ENCODE results near the gene C1QTNF3. TPM values are rescaled to one million over a fixed set of nuclear protein-coding genes. Genes with fewer than 3 reads are reported as not detected.
"Not testable (repeated sequence)": the region's sequence is repeated elsewhere in the genome, so short reads cannot be mapped to it uniquely, and the experiment has no call there.

Gene C1QTNF3
- total RNA-seq, 1 experiment from 2014 or later: 0.24 TPM

DNA sequence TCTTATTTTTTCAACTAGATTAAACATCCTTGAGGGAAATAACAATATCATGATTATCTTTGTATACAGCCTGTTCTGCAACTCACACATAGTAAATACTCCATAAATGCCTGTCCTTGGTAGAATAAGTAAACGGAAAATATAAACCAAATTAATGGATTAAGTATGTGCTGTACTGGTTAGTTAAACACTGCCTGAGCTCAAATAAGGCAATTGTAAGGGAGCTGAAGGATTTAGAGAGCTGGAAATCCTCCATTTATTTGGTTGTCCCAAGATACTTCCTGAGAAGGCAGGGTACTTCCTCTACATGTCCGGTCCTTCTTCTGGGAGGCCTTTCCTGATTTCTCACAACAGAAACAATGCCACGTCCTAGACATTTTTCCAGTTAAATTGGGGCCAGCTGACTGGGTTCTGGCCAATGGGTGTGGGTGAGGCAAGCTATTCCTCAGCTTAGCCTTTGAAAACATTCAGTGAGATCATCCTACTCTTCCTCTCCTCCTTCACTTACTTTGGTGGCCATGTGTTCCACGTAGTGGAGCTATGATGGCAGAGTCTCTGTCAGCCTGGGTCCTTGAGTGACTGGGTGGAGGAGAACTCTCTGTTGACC, 8.5 kb upstream of the C1QTNF3 start:
- DNase-seq (ENCODE audit: low read depth): no peak

DNA sequence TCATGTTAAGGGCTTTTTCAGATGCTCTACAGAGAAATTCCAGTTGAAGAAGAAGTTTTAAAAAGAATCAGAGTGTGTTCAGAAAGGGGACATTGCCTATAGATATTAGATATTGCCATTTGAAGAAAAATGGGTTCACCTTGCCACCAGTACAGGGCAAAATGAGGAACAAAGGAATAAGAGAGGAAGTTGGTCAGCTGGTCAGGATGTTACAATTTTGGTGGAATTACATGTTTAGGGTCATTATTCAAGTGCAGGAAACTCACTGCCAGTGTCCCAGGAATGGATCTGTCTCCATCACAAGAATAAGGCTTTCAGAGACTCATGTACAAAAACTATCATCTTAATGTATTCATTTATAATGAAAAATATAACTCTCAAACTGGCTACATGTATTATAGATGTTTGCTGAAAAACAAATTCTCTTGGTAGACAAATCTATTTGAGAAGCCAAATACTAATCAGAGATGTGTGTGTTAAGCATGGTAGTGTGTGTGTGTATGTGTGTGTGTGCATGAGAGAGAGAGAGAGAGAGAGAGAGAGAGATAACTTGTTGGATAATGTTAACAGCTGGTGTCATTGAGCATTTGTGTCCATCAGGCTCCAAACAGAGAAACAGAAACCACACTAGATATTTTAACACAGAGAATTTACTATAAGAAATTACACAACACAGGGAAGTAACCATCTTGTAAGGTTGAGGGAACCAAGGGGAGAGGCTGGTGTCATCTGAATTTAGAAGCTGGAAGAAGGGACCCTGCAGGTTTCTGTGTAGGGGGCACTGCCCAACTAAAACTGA, 5.0 kb upstream of the C1QTNF3 start:
- no peak for DNase-seq (ENCODE audit: low read depth)

DNA sequence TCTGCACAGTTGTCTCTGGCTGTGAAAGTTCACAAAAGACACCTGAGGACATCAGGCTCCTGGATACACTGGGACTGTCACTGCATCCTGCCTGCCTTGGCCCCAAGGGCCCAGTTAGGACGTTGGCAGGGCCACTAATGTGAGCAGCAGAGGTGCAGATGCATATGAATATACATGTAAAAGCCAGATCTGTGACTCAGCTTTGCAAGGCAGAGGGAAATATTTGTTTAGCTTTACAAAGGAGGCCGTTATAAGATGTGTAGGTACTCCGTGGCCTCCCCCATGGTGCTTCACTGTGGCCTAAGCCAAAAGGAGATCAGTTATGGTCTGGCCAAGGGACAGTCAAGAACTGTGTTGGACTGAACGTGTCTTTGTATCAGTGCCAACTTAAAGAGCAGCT, 4.1 kb upstream of the C1QTNF3 start:
- no peak for DNase-seq (ENCODE audit: low read depth)

DNA sequence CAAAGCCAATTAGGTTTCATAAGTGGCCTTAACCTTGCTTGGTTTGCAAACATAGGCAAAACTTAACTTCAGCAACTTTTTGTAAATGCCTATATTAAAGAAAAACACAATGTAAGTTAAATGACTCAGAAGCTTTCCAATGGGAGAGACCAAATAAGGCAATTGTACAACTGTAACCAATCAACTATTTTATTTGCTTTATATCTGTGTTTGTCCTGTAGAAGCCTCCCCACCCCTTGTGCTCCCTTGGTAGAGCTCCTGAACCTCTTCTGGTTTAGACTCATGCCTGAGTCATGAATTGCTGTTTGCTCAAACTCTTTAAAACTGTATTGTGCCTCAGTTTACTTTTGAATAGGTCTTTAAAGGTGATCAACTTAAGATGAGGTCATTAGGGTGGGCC, 3.0 kb upstream of the C1QTNF3 start:
- DNase-seq (ENCODE audit: low read depth): no peak

DNA sequence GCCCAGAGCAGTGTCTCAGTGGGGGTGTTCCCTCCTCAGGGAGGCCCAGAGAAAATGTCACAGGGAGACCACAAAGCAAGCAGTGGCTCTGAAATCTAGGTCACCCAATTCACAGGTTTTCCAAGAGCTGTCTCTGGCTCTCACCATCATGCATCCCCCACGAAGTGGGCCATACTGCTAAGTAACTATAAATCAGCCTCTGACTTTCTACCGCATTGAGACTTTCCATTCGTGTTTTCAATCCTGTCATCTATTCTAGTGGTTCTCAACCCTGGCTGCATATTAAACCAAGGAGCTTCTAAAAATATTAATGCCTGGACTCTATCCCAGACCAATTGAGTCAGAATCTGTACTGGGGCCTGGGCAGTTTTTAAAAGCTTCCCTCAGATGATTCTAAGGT, 2.0 kb upstream of the C1QTNF3 start:
- no peak for DNase-seq (ENCODE audit: low read depth)

DNA sequence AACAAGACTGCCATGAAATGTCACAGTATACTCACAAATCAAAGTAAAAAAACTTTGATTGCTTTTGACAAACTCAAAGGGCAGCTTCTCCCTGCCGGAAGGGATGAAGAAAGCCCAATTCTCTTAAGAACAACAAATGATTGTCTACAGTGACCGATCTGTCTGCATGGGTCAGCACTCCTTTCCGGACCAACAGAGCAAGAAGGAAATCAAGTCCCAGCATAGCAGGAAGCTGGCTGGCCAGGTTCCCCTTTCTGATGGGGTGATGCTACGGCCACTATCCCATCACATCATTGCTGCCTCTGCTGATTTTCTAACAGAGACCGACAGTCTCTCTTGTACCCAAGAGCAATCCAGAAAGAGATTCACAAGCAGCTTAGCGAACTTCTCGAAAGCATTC, 692 bp downstream of the C1QTNF3 start:
- no peak for DNase-seq (ENCODE audit: low read depth)

DNA sequence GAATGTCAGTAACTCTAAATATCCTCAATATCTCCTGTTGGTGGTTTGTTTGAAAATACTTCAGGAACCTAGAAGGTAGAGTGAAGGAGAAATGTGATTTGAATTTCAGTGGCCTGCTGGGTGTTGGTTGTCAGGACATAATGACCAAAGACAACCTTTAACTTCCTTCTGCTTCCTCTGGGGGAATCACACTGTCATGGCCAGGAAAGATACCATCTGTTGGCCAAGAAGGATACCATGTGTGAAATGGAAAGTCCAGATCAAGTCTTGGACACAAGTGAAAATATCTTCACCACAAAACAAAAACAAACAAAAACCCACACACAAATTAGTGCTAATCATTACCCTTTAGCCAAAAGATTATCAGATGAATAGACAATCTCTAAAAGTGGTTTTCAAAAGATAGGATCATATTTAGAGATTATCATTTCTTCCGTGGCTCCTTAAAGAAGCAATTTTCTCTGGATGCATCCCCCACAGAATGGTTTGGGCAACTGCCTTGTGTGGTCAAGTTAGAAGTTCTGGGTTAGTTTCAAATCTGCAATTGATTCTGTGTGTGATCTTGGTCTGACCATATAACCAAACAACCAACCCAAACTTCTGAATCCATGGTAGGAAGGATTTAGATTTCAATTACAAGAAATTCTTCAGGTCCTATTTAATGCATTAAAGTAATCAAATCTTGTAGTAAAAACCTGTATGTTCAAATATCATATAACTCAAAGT, 1.6 kb downstream of the C1QTNF3 start:
- DNase-seq (ENCODE audit: low read depth): no peak

DNA sequence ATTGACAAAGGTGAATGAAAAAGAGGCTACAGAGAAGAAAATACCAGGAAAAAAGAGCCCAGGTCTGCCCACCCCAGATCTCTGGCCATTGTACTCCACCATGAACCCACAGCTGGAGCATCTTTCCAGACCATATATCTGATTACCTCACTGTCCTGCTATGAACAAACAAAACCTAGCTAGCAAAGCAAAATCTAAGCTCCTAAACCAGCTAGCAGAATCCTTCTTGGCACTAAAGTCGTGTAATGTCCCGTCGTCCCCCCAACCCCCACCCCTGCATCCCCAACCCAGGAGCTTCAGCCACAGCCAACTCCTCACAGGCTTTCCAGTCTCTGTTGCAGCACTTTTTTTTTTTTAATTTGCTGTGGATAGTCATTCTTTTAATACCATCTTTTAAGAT, 2.5 kb downstream of the C1QTNF3 start:
- DNase-seq (ENCODE audit: low read depth): no peak

DNA sequence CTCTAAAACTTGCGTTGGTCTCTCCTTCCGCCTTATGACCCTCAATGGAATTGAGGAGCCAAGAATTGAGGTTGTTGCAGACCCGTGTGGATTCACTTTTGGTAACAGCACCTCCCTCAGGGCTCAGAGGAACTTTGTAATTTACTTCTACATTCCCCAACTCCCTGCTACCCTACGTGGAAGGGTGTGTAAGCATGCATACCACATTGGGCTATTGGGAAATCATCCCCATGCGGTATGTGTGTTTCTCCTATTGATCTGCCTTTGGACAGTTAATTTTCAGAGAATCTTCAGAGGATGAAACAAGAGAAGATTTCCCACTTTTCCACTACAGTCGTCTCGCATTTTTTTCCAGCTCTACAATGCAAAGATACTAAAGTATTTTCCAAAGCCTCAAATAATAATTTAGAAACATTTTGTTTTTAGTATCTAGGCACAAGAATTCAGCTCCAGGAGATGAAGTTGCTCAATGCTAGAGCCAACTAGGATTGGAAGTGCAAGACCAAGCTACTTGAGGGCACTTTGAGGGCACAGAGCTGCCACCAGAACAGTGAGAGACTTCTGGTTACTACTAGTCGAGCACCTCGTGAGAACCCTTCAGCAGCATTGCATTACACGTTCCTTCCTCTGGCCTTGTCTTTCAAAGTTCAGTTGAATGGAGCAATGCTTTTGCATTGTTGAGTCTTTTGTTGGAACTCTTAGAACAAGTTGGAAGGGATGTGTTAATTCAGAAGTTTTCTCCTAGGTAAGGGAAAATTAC, 3.4 kb downstream of the C1QTNF3 start:
- DNase-seq (ENCODE audit: low read depth): no peak

DNA sequence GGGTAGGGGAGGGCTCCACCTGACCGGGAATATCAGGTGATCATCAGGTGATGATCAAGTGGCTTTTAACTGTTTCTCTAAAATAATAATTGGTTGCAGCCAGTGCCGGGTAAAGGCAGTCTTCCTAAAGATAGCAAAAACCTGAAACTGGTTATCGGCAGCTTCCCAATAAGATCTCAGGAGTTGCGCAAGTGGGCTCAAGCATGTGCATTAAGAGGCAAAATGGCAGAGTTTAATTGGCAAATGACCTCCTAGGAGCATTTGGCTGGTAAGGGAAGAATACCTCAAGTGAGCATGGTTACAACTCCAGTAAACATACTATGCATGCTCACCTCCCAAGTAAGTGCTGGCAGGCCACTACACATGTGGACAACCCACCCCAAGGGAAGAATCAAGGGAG, 4.2 kb downstream of the C1QTNF3 start:
- no peak for DNase-seq (ENCODE audit: low read depth)

DNA sequence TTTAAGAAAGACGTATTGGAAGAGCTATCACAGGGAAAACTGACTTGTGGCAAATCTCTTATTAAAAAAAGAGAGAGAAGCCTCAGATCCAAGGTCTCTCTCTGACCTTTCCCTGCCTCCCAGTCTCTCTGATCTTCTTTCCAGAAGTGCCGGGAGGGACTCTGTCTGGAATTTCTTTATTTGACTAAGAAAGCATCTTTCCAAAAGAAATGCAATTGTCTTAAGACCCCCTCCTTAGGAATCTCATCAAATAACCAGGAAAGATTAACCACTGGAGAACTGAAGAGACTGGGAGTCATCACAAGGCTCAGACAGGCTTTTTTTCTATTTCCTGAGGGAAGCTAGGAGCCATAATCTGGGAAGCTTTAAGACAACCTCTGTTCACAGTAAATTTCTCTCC, 4.6 kb downstream of the C1QTNF3 start:
- no peak for DNase-seq (ENCODE audit: low read depth)

DNA sequence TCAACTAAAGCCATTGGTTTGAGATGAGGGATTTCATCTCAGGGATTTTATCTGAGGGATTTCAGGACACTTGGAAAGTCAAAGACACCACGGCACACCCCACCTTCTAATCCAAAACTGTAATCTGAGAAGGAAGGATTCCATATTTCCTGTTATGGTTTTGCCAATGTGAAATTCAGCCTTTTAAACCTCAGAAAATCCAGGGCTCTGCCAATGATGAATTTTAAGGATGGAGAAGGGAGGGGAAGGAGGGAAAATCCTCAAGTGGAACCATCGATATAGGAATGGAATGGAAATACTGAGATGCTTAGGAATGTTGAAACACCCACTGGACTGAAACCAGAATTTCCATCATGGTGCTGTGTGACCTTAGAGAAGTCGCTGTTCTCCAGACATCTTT, 5.3 kb downstream of the C1QTNF3 start:
- DNase-seq (ENCODE audit: low read depth): no peak

DNA sequence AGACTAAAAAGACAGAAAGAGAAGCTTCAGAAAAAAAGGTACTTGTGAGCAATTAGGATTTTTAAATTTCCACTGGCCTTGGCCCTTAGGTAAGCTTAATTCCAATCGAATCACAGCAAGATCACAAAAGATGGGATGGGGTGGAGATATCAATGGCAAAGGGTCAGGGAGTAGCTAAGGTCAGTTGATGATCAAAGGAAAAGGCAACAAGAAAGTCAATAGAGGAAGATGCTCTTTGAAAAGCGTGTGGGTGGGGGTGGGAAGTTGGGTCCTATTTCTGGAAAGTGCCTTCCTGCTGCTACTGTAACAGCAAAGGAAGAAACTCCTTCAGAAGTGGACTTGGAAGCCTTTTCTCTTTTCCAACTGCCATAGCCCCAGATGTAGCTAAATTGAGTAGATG, 7.3 kb downstream of the C1QTNF3 start:
- DNase-seq (ENCODE audit: low read depth): no peak

DNA sequence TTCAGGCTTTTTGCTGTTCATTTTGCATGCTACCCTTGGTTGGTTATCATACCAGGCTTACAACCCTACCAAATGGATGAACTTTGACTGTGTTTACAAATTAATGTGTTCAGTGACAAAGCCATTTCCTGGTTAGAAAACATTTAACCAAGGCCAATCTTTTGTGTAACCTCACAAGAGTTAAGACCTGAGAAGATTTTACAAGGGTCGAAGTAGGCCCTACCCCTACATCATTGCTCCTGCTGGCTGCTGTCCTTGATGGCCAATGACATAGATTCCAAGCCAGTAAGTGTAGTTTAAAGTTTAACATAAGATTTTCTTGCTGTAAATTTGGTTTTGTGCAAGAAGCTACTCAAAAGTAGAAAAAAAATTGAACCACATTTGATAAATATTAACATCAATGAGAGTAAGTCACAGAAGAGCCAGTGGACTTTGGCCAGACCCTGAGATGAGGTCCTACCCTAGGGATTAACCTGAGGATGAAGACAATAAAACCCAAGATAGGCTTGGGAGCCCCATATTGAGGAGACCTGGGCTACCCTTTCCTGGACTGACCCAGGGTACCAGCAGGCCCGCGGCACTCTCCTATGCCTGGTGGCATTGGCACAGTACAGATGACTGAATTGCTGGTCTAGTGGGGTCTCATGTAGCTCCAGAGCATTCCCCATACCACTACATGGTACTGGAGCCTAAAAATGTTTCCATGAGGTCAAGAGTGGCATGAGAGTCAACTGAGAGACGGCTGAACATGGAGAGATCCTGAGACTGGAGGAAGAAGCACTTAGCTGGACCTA, 8.3 kb downstream of the C1QTNF3 start:
- DNase-seq (ENCODE audit: low read depth): no peak

DNA sequence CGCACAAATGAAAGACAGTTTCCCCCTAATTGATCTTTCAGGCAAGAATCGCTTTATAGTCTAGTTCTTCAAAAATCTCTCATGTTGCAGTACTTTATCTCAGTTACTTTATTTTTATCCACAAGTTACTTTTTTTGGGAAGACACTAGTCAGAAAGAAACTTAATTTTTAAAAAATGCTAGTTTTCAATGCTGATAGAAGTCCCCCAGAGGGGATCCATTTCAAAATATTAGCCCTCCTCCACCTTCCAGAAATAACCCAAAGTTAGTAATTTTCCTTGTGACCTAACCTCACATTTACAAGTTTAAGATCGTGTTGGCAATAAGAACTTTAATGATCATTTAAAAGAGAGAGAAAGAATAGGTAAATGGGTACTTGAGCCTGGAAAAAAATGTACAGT, 11.0 kb downstream of the C1QTNF3 start:
- no peak for DNase-seq (ENCODE audit: low read depth)

DNA sequence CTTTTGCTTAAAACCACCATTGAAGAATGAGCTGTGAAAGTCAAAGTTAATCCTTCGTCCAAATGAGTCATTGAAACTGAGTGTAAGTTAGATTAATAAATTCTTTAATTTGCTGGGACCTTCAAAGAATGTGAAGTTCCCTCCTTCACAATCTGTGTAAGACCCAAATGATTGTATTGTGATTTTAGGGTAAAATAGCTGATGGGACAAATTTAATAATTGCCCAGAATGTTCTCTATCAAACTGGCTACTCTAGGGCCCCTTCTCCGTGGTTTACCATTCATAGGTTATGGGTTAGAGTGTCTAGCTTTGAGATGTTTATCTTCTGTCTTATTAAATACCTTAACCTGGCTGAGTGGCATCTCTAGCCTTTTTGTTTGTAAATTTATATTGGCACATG, 11.9 kb downstream of the C1QTNF3 start:
- no peak for DNase-seq (ENCODE audit: low read depth)

DNA sequence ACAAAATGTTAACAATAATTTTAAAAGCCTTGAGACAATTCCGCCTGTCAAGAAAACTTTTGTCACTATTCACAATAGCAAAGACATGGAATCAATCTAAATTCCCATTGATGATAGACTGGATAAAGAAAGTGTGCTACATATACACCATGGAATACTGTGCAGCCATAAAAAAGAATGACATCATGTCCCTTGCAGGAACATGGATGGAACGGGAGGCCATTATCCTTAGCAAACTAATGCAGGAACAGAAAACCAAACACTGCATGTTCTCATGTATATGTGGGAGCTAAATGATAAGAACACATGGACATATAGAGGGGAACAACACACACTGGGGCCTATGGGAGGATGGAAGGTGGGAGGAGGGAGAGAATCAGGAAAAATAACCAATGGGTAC, 12.4 kb downstream of the C1QTNF3 start:
- DNase-seq (ENCODE audit: low read depth): not testable (repeated sequence)

DNA sequence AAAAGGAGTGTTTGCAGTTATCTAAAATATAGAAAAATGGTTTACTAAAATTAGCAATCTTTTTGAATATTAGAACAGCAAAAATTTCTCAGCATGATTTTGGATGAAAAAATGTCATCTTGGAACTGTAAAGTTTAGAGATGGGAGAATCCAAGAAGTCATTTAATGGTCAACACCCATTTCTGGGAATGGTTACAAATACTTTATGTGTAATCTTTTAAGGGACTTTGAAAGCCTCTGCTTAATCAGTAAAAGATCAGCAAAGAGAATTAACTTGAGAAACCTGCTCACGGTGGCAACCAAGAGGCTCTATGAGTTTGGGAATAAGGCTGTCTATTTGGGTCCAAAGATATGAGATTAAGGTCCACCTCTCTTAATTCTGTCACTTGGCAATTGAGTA, 13.0 kb downstream of the C1QTNF3 start:
- DNase-seq (ENCODE audit: low read depth): no peak

DNA sequence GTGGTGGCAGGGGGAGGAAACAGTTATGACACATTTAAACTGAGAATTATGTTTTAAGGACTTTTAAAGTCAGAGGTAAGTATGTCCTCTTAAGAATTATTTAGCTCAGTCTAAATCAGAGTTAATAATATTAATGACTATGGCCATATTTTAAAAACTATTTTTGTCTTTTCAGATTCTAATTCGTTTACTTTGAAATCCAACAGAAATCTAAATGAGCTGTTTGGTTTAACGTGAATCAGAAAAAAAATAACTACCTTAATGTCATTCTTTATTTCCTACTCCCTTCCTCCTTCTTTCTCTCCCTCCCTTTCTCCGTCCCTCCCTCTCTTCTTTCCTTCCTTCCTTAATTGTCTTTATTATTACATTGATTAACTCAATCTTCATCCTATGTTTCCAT, 14.7 kb downstream of the C1QTNF3 start:
- no peak for DNase-seq (ENCODE audit: low read depth)

DNA sequence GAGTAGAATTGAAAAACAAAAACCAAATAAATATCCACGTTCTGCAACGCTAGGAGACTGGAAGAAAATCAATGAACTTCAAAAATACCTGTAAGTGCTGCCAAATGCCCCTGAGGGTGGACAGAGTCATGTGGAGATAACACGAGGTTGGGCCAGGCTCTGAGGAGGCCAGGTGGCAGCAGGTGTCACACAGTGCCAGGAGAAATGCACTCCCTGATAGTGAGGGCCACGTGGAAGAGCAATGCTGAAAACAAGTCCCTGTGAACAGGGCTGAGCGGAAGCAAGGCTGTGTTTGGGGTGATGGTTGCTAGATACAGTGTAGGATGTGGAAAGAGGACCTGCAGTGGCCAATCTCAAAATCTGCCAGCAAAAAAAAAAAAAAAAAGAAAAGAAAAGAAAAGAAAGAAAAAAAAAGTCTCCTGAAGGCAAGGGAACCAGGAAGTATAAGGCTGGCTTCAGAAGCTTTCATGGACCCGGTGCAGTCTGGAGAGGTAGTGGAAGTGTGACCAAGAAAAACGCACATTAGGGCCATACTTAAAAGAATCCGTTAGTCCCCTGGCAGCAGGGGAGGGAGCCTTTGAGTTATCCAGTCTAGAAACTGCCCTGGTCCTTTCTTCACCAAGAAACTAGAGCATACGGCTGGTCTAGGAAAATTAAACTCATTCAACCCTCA, 16.8 kb downstream of the C1QTNF3 start:
- no peak for DNase-seq (ENCODE audit: low read depth)

DNA sequence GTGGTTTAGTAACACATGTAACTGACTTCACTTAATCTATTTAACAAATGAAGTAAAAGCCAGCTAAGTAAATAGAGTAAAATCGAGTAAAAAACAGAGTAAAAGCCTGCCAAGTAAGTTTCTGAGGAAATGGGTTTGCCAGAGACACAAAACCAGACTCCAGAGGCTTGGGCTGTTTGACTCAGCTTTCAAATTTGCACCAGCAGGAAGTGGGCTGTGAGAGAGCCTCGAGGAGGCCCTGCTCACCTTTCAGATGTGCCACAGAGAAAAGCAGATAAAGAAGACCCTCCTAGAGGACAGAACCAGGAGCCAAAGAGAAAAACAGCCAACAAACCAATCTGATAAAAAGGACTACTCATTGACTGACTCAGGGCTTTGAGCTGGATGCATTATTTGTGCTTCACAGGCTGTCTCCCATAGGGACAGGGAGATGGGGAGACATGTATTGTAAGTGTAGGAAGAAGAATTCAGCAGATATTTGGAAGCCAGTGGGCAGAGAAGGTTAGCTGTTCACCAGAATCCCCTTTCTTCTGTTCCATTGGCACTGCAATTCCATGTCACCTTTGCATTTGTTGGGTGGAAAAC, 20.8 kb downstream of the C1QTNF3 start:
- DNase-seq (ENCODE audit: low read depth): peak; percentile 40
